ENCODE measurements around the gene DDX41.
"Not testable (repeated sequence)": the region's sequence is repeated elsewhere in the genome, so short reads cannot be mapped to it uniquely, and the experiment has no call there.

DDX41 gene

GRCh38 chr5:177516601-177517568 lies at the start of gene DDX41:
DDX41 (minus strand) TSS chr5:177516961; CDS start chr5:177516945, 16 bp downstream.
- DNase-seq: peak; percentile 96

DNA sequence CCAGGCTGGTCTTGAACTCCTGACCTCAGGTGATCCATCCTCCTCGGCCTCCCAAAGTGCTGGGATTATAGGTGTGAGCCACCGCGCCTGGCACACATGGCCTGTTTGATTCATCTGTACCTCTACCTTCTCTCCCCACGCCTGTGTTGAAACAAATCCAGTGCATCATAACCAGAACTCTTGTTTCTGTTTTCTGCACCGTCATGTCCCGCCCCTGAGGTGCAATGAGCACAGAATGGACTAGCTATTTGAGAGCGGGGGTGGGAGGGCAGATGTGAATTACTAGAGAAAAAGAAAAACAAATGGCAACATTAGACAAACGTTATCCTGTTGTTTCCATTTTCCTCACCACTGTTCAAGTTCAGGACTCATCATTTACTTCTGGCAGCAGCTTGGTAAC lies 48.3 kb upstream of the DDX41 start:
- no peak for DNase-seq

GRCh38 chr5:177559446-177559941 lies 42.7 kb upstream of the DDX41 start:
- not testable (repeated sequence) for DNase-seq

- DNase-seq: no peak
These were observed 41.0 kb upstream of the DDX41 start for GRCh38 chr5:177557796-177558195.

DNA sequence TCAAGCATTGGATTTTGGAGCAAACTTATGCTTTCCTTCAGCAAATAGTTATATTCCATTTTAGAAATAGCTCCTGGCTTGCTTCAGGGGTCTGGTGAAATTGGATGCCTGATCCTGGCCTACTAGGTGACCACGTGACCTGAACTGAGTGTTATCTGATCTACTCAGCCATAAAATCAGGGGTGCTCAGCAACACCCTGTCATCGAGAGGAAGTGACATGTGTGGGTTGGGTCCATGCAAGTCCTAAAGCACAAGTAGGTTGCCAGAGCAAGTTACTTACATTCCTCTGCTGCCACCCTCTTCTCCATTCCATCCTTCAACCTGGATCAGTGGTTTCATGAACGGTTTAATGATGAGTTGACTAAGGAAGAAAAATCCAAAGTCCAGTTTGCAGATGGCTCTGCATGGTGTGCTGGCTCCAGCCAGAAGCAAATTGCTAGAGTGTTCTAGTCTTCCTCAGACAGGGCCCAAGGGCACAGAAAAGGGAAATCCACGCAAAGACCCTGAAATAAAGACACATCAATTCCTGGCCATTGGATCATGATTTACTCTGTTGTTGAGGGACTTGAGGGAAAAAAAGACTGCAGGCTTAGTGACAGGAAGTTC lies 40.4 kb upstream of the DDX41 start:
- DNase-seq: no peak

DNA sequence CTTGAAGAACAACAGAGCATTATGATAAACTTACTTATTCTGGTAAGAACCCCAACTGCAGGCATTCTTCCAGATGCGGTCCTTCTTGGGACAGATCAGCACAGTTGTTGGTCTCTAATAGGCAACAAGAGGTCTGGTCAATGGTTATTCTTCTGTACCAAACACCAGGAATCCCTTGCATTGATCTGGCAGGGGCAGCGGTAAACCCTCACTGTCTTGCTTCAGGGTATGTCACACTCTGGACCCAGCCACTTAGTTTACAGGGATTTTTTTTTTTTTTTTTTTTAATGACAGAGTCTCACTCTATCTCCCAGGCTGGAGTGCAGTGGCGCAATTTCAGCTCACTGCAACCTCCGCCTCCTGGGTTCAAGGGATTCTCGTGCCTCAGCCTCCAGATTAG lies 38.9 kb upstream of the DDX41 start:
- no peak for DNase-seq

GRCh38 chr5:177555228-177555627 lies 38.5 kb upstream of the DDX41 start:
- DNase-seq: no peak

- DNase-seq: peak; percentile 96
These were observed 37.8 kb upstream of the DDX41 start, which contains the start of gene FAM193B for GRCh38 chr5:177554474-177555111. FAM193B (minus strand) TSS chr5:177554563; CDS start chr5:177554458, 105 bp downstream.

DNA sequence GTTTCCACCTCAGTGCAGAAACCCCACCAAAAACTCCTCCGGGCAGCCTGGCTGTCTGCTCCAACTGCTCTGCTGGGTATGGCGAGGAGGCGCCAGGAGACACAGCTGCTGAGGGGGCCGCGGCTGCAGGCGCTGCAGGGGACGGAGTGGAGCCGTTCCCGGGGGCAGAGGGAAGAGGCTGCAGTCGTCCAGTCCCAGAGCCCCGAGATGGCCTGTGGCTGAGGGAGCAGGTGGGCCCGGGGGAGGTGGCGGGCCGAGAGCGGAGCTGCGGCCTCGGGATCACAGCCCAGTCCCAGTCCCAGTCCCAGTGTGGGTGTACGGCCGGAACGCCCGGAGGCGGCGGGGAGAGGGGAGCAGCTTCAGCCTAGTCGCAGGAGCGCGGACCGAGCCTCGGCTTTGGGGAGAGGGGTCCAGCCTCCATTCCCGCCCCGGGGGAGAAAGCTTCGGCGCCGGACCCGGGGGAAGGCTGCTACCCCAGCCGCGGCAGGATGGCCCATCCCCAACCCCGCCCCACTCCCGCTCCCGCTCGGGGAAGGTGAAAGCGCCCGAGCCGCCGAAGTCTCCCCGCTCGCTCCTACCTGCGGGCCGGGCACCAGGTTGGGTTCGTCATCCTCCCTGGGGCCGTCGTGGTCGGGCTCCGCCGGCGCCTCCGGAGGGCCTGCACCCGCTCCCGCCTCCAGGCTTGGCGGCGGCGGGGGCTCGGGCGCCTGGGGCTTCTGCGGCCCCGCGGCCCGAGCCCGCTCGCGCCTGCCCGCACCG lies 37.1 kb upstream of the DDX41 start:
- DNase-seq: peak; percentile 24

- DNase-seq: no peak
These were observed 36.2 kb upstream of the DDX41 start for GRCh38 chr5:177552839-177553455.

DNA sequence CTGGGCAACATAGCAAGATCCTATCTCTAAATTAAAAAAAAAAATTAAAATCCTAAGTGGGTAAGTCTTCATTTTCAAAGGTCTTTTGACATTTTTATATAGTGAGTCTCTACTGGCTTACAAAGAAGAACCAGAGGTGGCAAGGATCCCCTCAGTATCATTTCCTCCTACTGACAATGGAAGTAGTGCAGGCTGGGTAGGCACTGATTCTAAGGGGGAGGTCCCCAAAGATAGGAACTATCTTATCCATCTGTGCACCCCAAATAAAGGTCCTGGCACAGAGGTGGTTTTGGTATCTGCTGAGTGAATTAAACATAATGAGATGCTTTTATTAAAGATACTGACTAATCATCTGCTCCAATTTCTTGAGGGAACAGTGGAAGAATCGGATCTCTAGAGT lies 33.4 kb upstream of the DDX41 start:
- DNase-seq: no peak

DNA sequence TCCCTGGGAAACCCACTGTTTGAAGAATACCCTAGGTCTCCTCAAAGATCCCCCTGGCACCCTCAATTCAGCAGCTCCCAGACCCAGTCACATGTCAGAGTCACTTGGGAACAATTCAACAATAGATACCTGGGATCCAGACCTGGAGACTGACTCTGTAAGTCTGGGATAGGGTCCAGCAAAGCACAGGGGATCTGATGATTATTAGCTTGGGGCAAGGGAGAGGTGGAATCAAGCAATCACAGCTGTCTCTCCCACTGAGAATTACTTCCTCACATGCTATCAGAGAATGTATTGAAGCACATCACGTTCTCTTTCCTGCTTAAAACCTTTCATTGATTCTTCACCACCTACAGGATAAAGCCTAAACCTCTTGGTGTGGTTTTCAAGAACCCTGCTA lies 31.7 kb upstream of the DDX41 start:
- no peak for DNase-seq

DNA sequence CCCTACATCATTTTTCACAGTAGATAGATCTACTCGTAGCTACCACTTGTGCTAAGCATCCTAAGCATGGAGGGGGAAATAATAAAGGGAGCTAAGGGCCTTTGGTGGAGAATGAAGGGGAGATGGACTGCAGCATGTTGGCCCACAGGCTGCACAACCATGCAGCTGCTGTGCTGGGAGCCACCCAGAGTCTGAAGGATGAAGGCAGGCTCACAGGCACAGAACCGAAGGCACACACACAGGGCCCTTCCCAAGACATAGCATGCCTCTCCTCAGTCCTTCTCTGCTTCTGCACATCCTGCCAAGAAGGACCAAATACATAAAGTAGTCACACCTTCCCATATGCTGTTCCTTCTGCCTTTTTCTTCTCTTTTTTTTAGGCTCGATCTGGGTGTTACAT lies 31.0 kb upstream of the DDX41 start:
- no peak for DNase-seq

DNA sequence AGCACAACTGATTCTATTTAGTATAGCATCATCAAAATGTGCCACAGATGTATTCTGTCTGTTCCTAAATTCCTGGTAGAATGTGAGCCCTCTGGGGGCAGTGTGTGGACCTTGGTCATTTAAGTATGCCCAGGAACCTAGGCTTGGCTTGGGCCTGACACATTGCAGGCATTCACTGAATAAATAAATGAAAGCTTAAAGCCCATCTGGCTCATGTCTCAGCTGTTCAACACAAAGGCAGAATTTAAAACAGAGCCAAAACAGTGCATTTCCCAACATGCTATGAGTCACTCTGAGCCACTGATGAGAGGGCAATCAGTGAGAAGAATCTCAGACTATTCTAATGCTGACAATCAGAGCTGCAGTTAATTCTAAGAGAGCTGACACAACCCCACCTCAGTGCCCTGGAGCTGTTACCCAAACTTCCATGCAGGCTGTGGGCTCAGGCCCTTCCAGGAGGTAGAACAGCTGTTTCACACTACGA lies 29.5 kb upstream of the DDX41 start:
- DNase-seq: no peak

DNA sequence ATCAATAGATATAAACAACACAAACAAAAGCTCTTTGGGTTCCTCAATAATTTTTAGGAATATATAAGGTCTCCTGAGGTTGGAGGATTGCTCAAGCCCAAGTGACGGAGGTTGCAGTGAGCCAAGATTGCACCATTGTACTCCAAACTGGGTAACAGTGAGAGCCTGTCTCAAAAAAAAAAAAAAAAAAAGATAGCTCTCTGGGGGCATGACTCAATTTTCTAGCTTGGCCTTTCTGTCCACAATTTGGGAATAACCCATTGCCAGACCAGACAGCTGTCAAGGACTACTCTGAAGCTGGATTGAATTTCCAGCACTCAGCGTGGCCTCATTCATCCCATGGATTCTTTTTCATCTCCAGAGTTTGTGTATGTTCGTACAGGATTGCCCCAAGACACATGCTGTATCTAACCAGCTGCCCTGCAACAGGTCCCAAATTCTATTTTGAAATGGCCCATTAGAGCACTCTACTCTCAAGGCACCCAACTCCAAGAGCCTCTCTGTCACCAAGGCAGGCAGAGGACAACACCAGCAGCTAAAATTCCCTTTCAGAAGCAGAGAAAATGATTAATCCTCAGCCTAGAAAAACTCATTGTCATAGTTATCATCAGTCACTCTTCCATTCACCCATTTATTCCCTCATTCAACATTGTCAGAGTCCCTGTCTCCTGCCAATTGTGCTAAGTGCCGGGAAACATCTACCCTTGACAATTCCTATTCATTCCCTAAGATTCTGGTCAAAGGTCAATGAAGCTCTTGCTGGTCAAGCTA lies 28.9 kb upstream of the DDX41 start:
- no peak for DNase-seq

DNA sequence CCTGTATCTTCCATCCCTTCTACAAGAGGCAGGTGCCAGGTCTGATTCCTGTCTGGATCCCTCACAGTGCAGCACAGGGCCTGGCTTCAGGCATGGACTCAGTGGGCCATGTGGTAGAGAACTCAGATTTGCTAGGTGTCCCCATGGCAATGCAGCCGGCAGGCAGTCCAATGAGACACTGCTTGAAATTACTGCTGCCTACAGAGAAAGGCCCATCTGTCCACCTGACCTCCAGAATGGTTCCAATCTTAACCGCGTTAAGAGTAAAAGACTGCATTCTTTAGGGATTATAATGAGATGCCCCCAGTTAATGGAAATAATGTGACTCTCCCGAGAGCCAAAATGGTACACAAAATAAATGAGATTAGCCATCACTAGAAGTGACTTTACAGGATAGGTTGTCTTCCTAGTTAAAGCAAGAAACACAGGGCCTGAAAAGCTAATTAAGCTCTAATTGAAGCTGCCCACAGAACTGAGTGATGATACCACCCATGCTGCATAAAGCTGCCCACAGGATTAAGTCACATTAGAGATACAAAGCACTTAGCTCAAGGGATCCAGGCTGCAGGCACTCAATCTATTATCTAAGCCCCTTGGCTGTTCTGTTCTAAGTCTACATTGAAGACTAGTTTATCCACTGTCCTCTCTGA lies 26.2 kb upstream of the DDX41 start:
- no peak for DNase-seq

- DNase-seq: no peak
These were observed 23.7 kb upstream of the DDX41 start for GRCh38 chr5:177540438-177540837.

GRCh38 chr5:177539411-177539810 lies 22.6 kb upstream of the DDX41 start:
- DNase-seq: no peak

GRCh38 chr5:177538876-177539275 lies 22.1 kb upstream of the DDX41 start:
- DNase-seq: no peak

Data from stimulated activated CD4-positive, alpha-beta T cell treated with anti-CD3 and anti-CD28 coated beads, Interleukin-1b, Interleukin-23, amount 100 ng/mL, for 48 hours (primary cell).